GM18861 (cell line): ENCODE results near the gene CYBRD1.

Experiments
- ATAC-seq: cut with Tn5 transposase; IDR thresholded peaks from one replicate; pipeline ENCODE4 v1.9.1; 2021; ENCODE audit not compliant: unreplicated experiment

The CYBRD1 gene

GRCh38 chr2:171595456-171595855, 73.2 kb downstream of the CYBRD1 start:
- no peak for ATAC-seq

GRCh38 chr2:171595896-171596295, 73.6 kb downstream of the CYBRD1 start:
- ATAC-seq, result no peak

- peak; percentile 94 for ATAC-seq
Observed at GRCh38 chr2:171598713-171599319, 76.5 kb downstream of the CYBRD1 start.

- no peak for ATAC-seq
Observed at GRCh38 chr2:171600126-171600525, 77.9 kb downstream of the CYBRD1 start.

- ATAC-seq, result no peak
Observed at GRCh38 chr2:171602352-171602751, 80.1 kb downstream of the CYBRD1 start.
